ENCODE measurements around the gene IL15RA. TPM values are rescaled to one million over a fixed set of nuclear protein-coding genes. Genes with fewer than 3 reads are reported as not detected.
"Not testable (repeated sequence)": the region's sequence is repeated elsewhere in the genome, so short reads cannot be mapped to it uniquely, and the experiment has no call there.

The IL15RA gene
- total and polyA plus RNA-seq, 7 experiments from 2014 or later: 2.9 to 24.9 (median 5.6) TPM

- peaks cover 16 to 76% (median 43%) of the 10 kb centered on the region in 5 donors for H3K36me3 Mint-ChIP-seq
- no peaks in the 10 kb centered on the region for H3K9me3 Mint-ChIP-seq
- H3K4me3 ChIP-seq (ENCODE audit: low read length): no peak overlapping the region
- no peak for DNase-seq
- ChIA-PET CTCF (no interaction called here), POLR2A (interaction anchor here (1.0 kb wide), 1 partner anchor 21 kb away, joined by 4 read pairs; the partner anchor contains the start of genes ANKRD16 and FBH1)
- H3K4me1 Mint-ChIP-seq: peaks cover 7 to 28% (median 19%) of the 10 kb centered on the region in 7 donors
- H3K27me3 Mint-ChIP-seq: no peaks in the 10 kb centered on the region
- H3K4me1 ChIP-seq (ENCODE audit: control insufficient read depth in 2 of 2, insufficient read depth in 2 of 2, low read length in 2 of 2): no peaks in the 10 kb centered on the region
- no peaks in the 10 kb centered on the region for H3K27me3 ChIP-seq (ENCODE audit: control insufficient read depth in 2 of 2, insufficient read depth in 2 of 2, low read length in 2 of 2)
- H3K4me3 Mint-ChIP-seq: no peak overlapping the region
- H3K27ac ChIP-seq (ENCODE audit: low read depth, low read length): no peak overlapping the region
- H3K27ac Mint-ChIP-seq: no peak overlapping the region
- no peaks in the 10 kb centered on the region for H3K9me3 ChIP-seq (ENCODE audit: control insufficient read depth in 2 of 3, low read length in 3 of 3)
- intact Hi-C loops (cut with micrococcal nuclease): no loop called here
- no peak for ATAC-seq
- peaks cover 35 to 84% (median 36%) of the 10 kb centered on the region in 3 experiments for H3K36me3 ChIP-seq (ENCODE audit: control insufficient read depth in 2 of 3, insufficient read depth in 3 of 3, low read length in 3 of 3)
These were observed 66.8 kb downstream of the IL15RA start for GRCh38 chr10:5910323-5911100.

DNA sequence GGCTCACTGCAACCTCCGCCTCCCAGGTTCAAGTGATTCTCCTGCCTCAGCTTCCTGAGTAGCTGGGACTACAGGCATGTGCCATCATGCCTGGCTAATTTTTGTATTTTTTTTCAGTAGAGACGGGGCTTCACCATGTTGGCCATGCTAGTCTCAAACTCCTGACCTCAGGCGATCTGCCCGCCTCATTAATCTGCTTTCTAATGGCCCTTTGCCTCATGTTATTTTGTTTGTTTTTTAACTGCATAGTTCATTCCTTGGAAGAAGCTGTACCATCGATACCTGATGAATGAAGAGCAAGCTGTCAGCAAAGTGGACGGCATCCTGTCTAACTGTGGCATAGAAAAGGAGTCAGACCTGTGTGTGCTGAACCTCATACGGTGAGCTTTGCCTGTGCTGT is 68.7 kb downstream of the IL15RA start:
- DNase-seq; H3K9me3 ChIP-seq (ENCODE audit: control insufficient read depth in 2 of 3, low read length in 3 of 3); H3K27me3 Mint-ChIP-seq; H3K4me3 Mint-ChIP-seq; H3K27ac ChIP-seq (ENCODE audit: low read depth, low read length); ATAC-seq; H3K27me3 ChIP-seq (ENCODE audit: control insufficient read depth in 2 of 2, insufficient read depth in 2 of 2, low read length in 2 of 2); H3K4me1 ChIP-seq (ENCODE audit: control insufficient read depth in 2 of 2, insufficient read depth in 2 of 2, low read length in 2 of 2); intact Hi-C loops (cut with micrococcal nuclease); H3K9me3 Mint-ChIP-seq; H3K4me3 ChIP-seq (ENCODE audit: low read length): not testable (repeated sequence)
- Mint-ChIP-seq H3K27ac (peak overlapping the region in 3 of 9 donors; percentile 11 to 19 (median 12)), H3K36me3 (peaks cover 12 to 67% (median 44%) of the 10 kb centered on the region in 5 donors), H3K4me1 (peaks cover 15 to 35% (median 26%) of the 10 kb centered on the region in 7 donors)
- POLR2A ChIA-PET: interaction anchor here (0.8 to 0.9 kb wide), 2 partner anchors 19 to 21 kb away, joined by 3 read pairs; partner anchors contain the start of genes ANKRD16 and FBH1
- CTCF ChIA-PET: interaction anchor here (0.6 to 0.7 kb wide), 2 partner anchors 331 to 378 kb away, joined by 3 read pairs; no protein-coding TSS in a partner anchor
- H3K36me3 ChIP-seq (ENCODE audit: control insufficient read depth in 2 of 3, insufficient read depth in 3 of 3, low read length in 3 of 3): peaks cover 29 to 67% (median 29%) of the 10 kb centered on the region in 3 experiments

GRCh38 chr10:5906651-5907050 is 70.7 kb downstream of the IL15RA start:
- Histone ChIP-seq H3K4me1 (ENCODE audit: control insufficient read depth in 2 of 2, insufficient read depth in 2 of 2, low read length in 2 of 2) (no peaks in the 10 kb centered on the region), H3K9me3 (ENCODE audit: control insufficient read depth in 2 of 3, low read length in 3 of 3) (no peaks in the 10 kb centered on the region), H3K36me3 (ENCODE audit: control insufficient read depth in 2 of 3, insufficient read depth in 3 of 3, low read length in 3 of 3) (peaks cover 25 to 50% (median 27%) of the 10 kb centered on the region in 3 experiments), H3K4me3 (ENCODE audit: low read length) (no peak overlapping the region), H3K27ac (ENCODE audit: low read depth, low read length) (no peak overlapping the region), H3K27me3 (ENCODE audit: control insufficient read depth in 2 of 2, insufficient read depth in 2 of 2, low read length in 2 of 2) (no peaks in the 10 kb centered on the region)
- no peak for ATAC-seq
- Mint-ChIP-seq H3K9me3 (peaks cover 0 to 4% (median 0%) of the 10 kb centered on the region in 11 donors), H3K4me1 (peaks cover 16 to 41% (median 25%) of the 10 kb centered on the region in 7 donors), H3K4me3 (peak overlapping the region in 1 of 10 donors; percentile 6), H3K36me3 (peaks cover 7 to 56% (median 41%) of the 10 kb centered on the region in 5 donors), H3K27ac (peak overlapping the region in 1 of 9 donors; percentile 3), H3K27me3 (no peaks in the 10 kb centered on the region)
- POLR2A ChIA-PET: interaction anchor here (0.6 kb wide), 1 partner anchor 144 kb away, joined by 3 read pairs; no protein-coding TSS in a partner anchor
- DNase-seq: no peak
- intact Hi-C loops (cut with micrococcal nuclease): no loop called here
- CTCF ChIA-PET: no interaction called here

GRCh38 chr10:5905854-5906507 is 71.4 kb downstream of the IL15RA start:
- H3K9me3 Mint-ChIP-seq: peaks cover 0 to 4% (median 0%) of the 10 kb centered on the region in 11 donors
- DNase-seq: no peak
- ATAC-seq: no peak
- H3K36me3 ChIP-seq (ENCODE audit: control insufficient read depth in 2 of 3, insufficient read depth in 3 of 3, low read length in 3 of 3): peaks cover 20 to 44% (median 22%) of the 10 kb centered on the region in 3 experiments
- no peaks in the 10 kb centered on the region for H3K9me3 ChIP-seq (ENCODE audit: control insufficient read depth in 2 of 3, low read length in 3 of 3)
- no peaks in the 10 kb centered on the region for H3K27me3 ChIP-seq (ENCODE audit: control insufficient read depth in 2 of 2, insufficient read depth in 2 of 2, low read length in 2 of 2)
- intact Hi-C loops (cut with micrococcal nuclease): no loop called here
- H3K4me1 ChIP-seq (ENCODE audit: control insufficient read depth in 2 of 2, insufficient read depth in 2 of 2, low read length in 2 of 2): no peaks in the 10 kb centered on the region
- H3K27ac Mint-ChIP-seq: no peak overlapping the region
- no peak overlapping the region for H3K4me3 ChIP-seq (ENCODE audit: low read length)
- no peak overlapping the region for H3K4me3 Mint-ChIP-seq
- H3K27me3 Mint-ChIP-seq: no peaks in the 10 kb centered on the region
- POLR2A ChIA-PET: interaction anchor here (0.7 kb wide), 1 partner anchor 138 kb away, joined by 3 read pairs; no protein-coding TSS in a partner anchor
- H3K36me3 Mint-ChIP-seq: peaks cover 3 to 50% (median 38%) of the 10 kb centered on the region in 5 donors
- H3K4me1 Mint-ChIP-seq: peaks cover 16 to 39% (median 22%) of the 10 kb centered on the region in 7 donors
- no peak overlapping the region for H3K27ac ChIP-seq (ENCODE audit: low read depth, low read length)
- CTCF ChIA-PET: no interaction called here

GRCh38 chr10:5904227-5904626 is 73.1 kb downstream of the IL15RA start:
- Histone ChIP-seq H3K9me3 (ENCODE audit: control insufficient read depth in 2 of 3, low read length in 3 of 3) (no peaks in the 10 kb centered on the region), H3K27me3 (ENCODE audit: control insufficient read depth in 2 of 2, insufficient read depth in 2 of 2, low read length in 2 of 2) (no peaks in the 10 kb centered on the region), H3K4me1 (ENCODE audit: control insufficient read depth in 2 of 2, insufficient read depth in 2 of 2, low read length in 2 of 2) (no peaks in the 10 kb centered on the region), H3K27ac (ENCODE audit: low read depth, low read length) (no peak overlapping the region), H3K36me3 (ENCODE audit: control insufficient read depth in 2 of 3, insufficient read depth in 3 of 3, low read length in 3 of 3) (peaks cover 10 to 26% (median 14%) of the 10 kb centered on the region in 3 experiments), H3K4me3 (ENCODE audit: low read length) (no peak overlapping the region)
- Mint-ChIP-seq H3K4me3 (no peak overlapping the region), H3K9me3 (peaks cover 0 to 4% (median 0%) of the 10 kb centered on the region in 11 donors), H3K27me3 (no peaks in the 10 kb centered on the region), H3K27ac (peak overlapping the region in 3 of 9 donors; percentile 26 to 77 (median 37)), H3K4me1 (peaks cover 15 to 47% (median 26%) of the 10 kb centered on the region in 7 donors), H3K36me3 (peaks cover 3 to 44% (median 32%) of the 10 kb centered on the region in 5 donors)
- DNase-seq (no peak), ATAC-seq (no peak)
- POLR2A ChIA-PET: interaction anchor here (0.6 to 1.0 kb wide), 2 partner anchors 21 to 27 kb away, joined by 3 read pairs; no protein-coding TSS in a partner anchor
- CTCF ChIA-PET: no interaction called here
- intact Hi-C loops (cut with micrococcal nuclease): no loop called here

GRCh38 chr10:5903563-5903962 is 73.8 kb downstream of the IL15RA start:
- POLR2A ChIA-PET: interaction anchor here (1.0 kb wide), 2 partner anchors 14 to 26 kb away, joined by 3 read pairs; partner anchors contain the start of genes ANKRD16 and FBH1

More at GRCh38 chr10:5903563-5903962, 73.8 kb downstream of the IL15RA start:
- intact Hi-C loops (cut with micrococcal nuclease): no loop called here
- Histone ChIP-seq H3K36me3 (ENCODE audit: control insufficient read depth in 2 of 3, insufficient read depth in 3 of 3, low read length in 3 of 3) (peaks cover 10 to 20% (median 11%) of the 10 kb centered on the region in 3 experiments), H3K27me3 (ENCODE audit: control insufficient read depth in 2 of 2, insufficient read depth in 2 of 2, low read length in 2 of 2) (no peaks in the 10 kb centered on the region), H3K9me3 (ENCODE audit: control insufficient read depth in 2 of 3, low read length in 3 of 3) (no peaks in the 10 kb centered on the region), H3K27ac (ENCODE audit: low read depth, low read length) (no peak overlapping the region), H3K4me3 (ENCODE audit: low read length) (no peak overlapping the region), H3K4me1 (ENCODE audit: control insufficient read depth in 2 of 2, insufficient read depth in 2 of 2, low read length in 2 of 2) (no peaks in the 10 kb centered on the region)
- DNase-seq: no peak
- no peaks in the 10 kb centered on the region for H3K27me3 Mint-ChIP-seq
- CTCF ChIA-PET: no interaction called here
- H3K36me3 Mint-ChIP-seq: peaks cover 3 to 48% (median 38%) of the 10 kb centered on the region in 5 donors
- H3K27ac Mint-ChIP-seq: peak overlapping the region in 2 of 9 donors; percentile 29 to 37
- peaks cover 17 to 50% (median 29%) of the 10 kb centered on the region in 7 donors for H3K4me1 Mint-ChIP-seq
- peaks cover 0 to 4% (median 0%) of the 10 kb centered on the region in 11 donors for H3K9me3 Mint-ChIP-seq
- H3K4me3 Mint-ChIP-seq: no peak overlapping the region
- ATAC-seq: no peak
